ENCODE data around the gene DMXL2.

DMXL2 gene

DNA sequence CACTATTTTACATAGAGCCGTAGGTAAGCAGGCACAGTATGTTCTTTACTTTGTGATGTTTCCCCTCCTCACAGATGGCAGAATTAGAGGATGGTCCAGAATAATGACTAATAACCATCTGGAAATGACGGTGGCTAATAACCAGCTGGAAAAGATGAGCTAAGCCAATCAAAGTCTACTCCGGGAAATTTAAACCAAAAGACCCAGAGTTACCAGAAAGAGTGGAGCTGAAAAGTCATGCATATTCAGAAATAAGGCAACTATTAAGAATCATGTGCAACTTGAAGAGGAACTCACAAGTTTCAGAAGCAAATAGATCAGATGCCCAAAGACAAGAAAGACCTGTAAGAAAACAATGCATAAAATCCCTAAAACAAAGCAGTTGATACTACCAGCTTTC lies 33.6 kb downstream of the DMXL2 start:
- TF ChIP-seq, protein P1, sequence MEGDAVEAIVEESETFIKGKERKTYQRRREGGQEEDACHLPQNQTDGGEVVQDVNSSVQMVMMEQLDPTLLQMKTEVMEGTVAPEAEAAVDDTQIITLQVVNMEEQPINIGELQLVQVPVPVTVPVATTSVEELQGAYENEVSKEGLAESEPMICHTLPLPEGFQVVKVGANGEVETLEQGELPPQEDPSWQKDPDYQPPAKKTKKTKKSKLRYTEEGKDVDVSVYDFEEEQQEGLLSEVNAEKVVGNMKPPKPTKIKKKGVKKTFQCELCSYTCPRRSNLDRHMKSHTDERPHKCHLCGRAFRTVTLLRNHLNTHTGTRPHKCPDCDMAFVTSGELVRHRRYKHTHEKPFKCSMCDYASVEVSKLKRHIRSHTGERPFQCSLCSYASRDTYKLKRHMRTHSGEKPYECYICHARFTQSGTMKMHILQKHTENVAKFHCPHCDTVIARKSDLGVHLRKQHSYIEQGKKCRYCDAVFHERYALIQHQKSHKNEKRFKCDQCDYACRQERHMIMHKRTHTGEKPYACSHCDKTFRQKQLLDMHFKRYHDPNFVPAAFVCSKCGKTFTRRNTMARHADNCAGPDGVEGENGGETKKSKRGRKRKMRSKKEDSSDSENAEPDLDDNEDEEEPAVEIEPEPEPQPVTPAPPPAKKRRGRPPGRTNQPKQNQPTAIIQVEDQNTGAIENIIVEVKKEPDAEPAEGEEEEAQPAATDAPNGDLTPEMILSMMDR (IDR thresholded peaks at IDR 0.05; ENCODE audit: low read depth, low read length, missing control alignments): no peak

DNA sequence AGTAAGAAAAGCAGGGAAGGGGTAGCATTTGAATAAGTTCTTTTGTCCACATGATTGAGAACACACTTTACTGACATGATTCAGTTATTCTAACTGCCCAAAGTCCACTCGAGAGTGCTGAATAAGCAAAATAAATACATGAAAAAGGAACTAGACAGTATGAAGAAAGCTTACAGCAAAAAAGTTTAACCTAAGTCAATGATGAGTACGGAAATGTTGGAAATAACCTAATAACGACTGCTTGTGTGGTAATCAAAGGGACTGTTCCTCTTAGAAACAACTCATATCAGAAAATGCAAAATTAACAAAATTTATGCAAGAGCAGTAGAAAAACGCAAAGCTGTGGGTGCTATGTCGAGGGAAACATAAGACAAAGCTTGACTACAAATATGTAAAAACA lies 36.6 kb downstream of the DMXL2 start:
- TF ChIP-seq, protein P1 (IDR thresholded peaks at IDR 0.05; ENCODE audit: low read depth, low read length, missing control alignments): no peak

More for the DNA sequence above, 33.6 kb downstream of the DMXL2 start:
- H3K4me3 ChIP-seq (replicated peaks; ENCODE audit: low read depth, low read length): no peak overlapping the region
- DNase-seq (ENCODE audit: extremely low read depth, low read depth): no peak

DNA sequence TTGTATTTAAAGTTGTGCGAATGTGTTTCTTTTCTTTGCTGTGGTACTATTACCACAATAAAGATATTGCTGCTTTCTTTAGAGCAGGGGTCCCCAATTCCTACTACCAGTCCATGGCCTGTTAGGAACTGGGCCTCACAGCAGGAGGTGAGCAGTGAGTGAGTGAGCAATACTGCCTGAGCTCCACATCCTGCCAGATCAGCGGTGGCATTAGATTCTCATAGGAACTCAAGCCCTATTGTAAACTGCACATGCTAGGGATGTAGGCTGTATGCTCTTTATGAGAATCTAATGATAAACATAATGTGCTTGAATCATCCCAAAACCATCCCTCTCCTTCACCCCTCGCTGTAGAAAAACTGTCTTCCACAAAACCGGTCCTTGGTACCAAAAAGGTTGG lies 41.6 kb downstream of the DMXL2 start:
- no peak for DNase-seq (ENCODE audit: extremely low read depth, low read depth)
- TF ChIP-seq, protein P1 (IDR thresholded peaks at IDR 0.05; ENCODE audit: low read depth, low read length, missing control alignments): no peak
- no peak overlapping the region for H3K4me3 ChIP-seq (replicated peaks; ENCODE audit: low read depth, low read length)

More for the DNA sequence above, 36.6 kb downstream of the DMXL2 start:
- DNase-seq (ENCODE audit: extremely low read depth, low read depth): no peak
- H3K4me3 ChIP-seq (replicated peaks; ENCODE audit: low read depth, low read length): no peak overlapping the region

DNA sequence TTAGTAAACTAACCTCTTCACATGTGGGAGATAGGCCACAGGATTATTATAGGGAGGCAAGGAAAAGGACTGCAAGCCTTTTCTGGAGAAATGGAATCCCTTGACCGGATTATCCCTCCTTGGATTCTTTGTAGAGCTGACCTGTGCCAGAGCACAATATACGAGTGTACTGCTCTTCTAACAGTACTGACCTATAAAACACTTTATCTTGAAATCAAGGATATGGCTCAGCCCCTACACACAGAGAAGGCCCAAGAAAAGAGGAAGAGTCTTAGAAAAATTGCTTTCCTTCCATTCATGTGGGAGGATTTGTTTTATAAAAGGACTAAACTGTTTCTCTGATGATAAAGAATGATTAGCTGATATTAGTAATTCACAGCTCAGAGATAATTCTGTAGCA lies 42.2 kb downstream of the DMXL2 start:
- TF ChIP-seq, protein P1 (IDR thresholded peaks at IDR 0.05; ENCODE audit: low read depth, low read length, missing control alignments): no peak
- DNase-seq (ENCODE audit: extremely low read depth, low read depth): no peak
- no peak overlapping the region for H3K4me3 ChIP-seq (replicated peaks; ENCODE audit: low read depth, low read length)

DNA sequence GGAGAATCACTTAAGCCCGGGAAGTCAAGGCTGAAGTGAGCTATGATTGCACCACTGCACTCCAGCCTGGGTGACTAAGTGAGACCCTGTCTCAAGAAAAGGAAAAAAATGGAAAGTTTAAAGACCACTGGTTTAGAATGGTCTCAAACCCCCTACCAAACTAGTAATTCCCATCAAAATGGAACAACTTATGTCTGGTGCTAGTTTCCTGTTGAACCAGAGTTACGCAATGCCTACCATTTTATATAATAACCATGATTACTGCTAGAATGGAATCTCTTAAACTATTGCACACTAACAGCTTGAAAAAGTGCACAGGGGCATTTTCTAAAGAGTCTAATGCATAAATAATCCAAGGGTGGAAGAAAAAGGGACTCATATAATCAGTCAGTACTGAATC lies 43.6 kb downstream of the DMXL2 start:
- TF ChIP-seq, protein P1 (IDR thresholded peaks at IDR 0.05; ENCODE audit: low read depth, low read length, missing control alignments): no peak
- DNase-seq (ENCODE audit: extremely low read depth, low read depth): no peak
- H3K4me3 ChIP-seq (replicated peaks; ENCODE audit: low read depth, low read length): no peak overlapping the region

DNA sequence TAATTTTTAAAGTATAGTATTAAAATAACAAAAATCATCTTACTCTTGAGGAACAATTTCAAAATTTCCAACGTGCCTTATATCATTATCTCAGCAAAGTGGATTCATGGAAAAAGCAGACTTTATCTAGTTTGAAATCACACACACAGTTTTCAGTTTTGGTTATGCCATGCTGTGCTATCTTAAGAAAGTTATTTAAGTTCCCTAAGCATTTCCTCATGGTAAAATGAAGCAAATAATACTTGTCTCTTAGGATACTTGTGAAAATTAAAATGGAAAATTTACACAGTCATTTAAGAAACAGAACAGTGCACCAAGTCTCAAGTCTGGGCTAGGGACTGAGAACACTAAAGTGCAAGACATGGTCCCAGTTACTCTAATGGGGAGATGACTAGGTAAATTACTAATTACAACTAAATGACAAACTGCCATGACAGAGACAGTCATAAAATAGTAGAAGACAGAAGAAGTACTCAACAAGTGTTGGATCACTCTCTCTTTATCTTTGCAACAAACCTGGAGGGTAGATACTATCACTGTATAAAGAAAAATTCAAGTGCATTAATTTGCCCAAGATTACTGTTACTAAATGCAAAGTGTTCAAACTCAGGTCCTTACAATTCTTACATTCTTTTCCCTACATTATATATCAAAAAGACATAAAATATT lies 44.8 kb downstream of the DMXL2 start:
- TF ChIP-seq, protein P1 (IDR thresholded peaks at IDR 0.05; ENCODE audit: low read depth, low read length, missing control alignments): no peak
- no peak for DNase-seq (ENCODE audit: extremely low read depth, low read depth)
- no peak overlapping the region for H3K4me3 ChIP-seq (replicated peaks; ENCODE audit: low read depth, low read length)
